ENCODE data around the gene DIAPH2.

- TF ChIP-seq CTCF (conservative IDR thresholded peaks at IDR 0.05; ENCODE audit: low read length) (no peak), EZH2phosphoT487 (IDR thresholded peaks at IDR 0.05; ENCODE audit: borderline replicate concordance) (no peak)
Measured at GRCh38 chrX:97517763-97518162, 833.1 kb downstream of the DIAPH2 start.
